ENCODE measurements around the gene BCAN. TPM values are rescaled to one million over a fixed set of nuclear protein-coding genes. Genes with fewer than 3 reads are reported as not detected.

BCAN gene
- total and polyA plus RNA-seq, 2 of the 8 experiments (the other 6 are each of a cell fraction or from before 2014, with no cell fraction given), result 4.5 to 24.0 TPM

DNA sequence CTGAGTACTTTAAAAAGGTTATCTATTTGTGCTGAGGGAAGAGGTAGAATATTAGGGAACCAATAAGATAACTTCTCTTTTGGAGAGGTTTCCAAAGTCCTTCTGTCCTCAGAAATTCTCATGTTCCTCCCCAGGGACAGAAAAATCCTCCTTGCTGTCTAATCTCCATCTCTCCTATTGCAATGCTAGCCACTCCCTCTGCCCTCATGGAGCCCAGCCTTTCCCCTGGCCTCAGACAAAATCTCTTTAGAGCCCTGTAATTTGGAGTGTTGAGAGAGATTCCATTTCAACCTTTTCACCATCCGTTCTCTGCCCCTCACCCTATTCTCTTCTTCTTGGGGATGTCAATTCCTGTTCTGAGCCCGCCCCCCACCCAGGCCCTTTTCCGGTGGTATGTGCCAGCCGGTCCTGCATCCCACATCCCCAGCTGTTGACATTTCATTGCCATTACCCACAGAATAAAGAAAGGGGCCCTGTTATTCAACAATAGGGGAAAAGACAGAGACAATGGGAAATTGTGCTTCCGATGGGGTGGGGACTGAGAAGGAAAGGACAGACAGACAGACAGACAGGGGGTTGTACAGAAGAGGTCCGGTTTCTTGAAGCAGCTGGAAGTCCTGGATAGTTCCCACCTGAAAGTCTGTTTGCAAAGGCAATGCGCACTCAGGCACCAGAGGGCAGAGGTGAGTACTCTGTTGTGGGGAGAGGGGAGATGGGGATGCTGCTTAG, 22.9 kb upstream of the BCAN start, which contains the start of gene HAPLN2:
Gene HAPLN2, plus strand, starts transcription at position 563 of the 729 bp plus-strand sequence. CDS start 4,076 bp downstream, outside the sequence.
- CTCF ChIA-PET (ENCODE audit: partially characterized antibody), result interaction anchor here (0.7 to 43.0 kb wide), 27 partner anchors 9 to 469 kb away, joined by 3 to 868 read pairs (median 6); partner anchors contain the start of genes BCAN, CRABP2, GPATCH4 and METTL25B
- POLR2A ChIA-PET (ENCODE audit: partially characterized antibody), result interaction anchor here (0.6 to 2.6 kb wide), 15 partner anchors 8 to 500 kb away, joined by 3 to 11 read pairs (median 4); partner anchors contain the start of genes NAXE and NES
- peak; percentile 69 for FAIRE-seq
- TF ChIP-seq RFX5 (IDR thresholded peaks at IDR 0.05; ENCODE audit: borderline replicate concordance, low read depth, low read length) (no peak), E2F6 (IDR thresholded peaks at IDR 0.05) (no peak), JUN (IDR thresholded peaks at IDR 0.05; ENCODE audit: low read depth, low read length) (no peak), BACH1 (IDR thresholded peaks at IDR 0.05; ENCODE audit: low read length) (no peak), SIN3A (conservative IDR thresholded peaks at IDR 0.05 in 1 of 2, IDR thresholded peaks at IDR 0.05 in 1 of 2; ENCODE audit: low read depth in 1 of 2, low read length in 2 of 2) (no peak), SIX5 (IDR thresholded peaks at IDR 0.05; ENCODE audit: low read depth, low read length) (no peak), FOSL1 (IDR thresholded peaks at IDR 0.05; ENCODE audit: insufficient read depth, low read depth, low read length) (no peak)
- TF ChIP-seq, protein P1, sequence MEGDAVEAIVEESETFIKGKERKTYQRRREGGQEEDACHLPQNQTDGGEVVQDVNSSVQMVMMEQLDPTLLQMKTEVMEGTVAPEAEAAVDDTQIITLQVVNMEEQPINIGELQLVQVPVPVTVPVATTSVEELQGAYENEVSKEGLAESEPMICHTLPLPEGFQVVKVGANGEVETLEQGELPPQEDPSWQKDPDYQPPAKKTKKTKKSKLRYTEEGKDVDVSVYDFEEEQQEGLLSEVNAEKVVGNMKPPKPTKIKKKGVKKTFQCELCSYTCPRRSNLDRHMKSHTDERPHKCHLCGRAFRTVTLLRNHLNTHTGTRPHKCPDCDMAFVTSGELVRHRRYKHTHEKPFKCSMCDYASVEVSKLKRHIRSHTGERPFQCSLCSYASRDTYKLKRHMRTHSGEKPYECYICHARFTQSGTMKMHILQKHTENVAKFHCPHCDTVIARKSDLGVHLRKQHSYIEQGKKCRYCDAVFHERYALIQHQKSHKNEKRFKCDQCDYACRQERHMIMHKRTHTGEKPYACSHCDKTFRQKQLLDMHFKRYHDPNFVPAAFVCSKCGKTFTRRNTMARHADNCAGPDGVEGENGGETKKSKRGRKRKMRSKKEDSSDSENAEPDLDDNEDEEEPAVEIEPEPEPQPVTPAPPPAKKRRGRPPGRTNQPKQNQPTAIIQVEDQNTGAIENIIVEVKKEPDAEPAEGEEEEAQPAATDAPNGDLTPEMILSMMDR (IDR thresholded peaks at IDR 0.05; ENCODE audit: control extremely low read depth in 1 of 3, insufficient read depth in 1 of 3, low read depth in 1 of 3, low read length in 3 of 3), result peak; percentile 72 to 94 (median 92)

More for the DNA sequence above, 22.9 kb upstream of the BCAN start, which contains the start of gene HAPLN2:
- Histone ChIP-seq H3K27ac (ENCODE audit: low read depth, low read length) (no peak within 1 kb of the TSS), H4K91ac (replicated peaks; ENCODE audit: insufficient read length, low read length) (no peak within 1 kb of the TSS), H2BK15ac (ENCODE audit: low read length) (no peak within 1 kb of the TSS), H3K9ac (replicated peaks in 1 of 4; ENCODE audit: extremely low read depth in 1 of 4, low read depth in 3 of 4, low read length in 3 of 4) (no peak within 1 kb of the TSS), H3K4me2 (ENCODE audit: insufficient read depth in 1 of 2, low read depth in 2 of 2, low read length in 2 of 2) (peak within 1 kb of the TSS; percentile 26 to 48; a peak in 3 of 4 replicates), H4K20me1 (replicated peaks in 1 of 2; ENCODE audit: control insufficient read depth in 1 of 2, insufficient read depth in 2 of 2, low read length in 2 of 2) (no peaks in the 10 kb centered on the region), H3K23me2 (ENCODE audit: low read depth, low read length) (peaks cover 4% of the 10 kb centered on the region; the same call in 1 of the 2 replicates), H3K4me3 (ENCODE audit: extremely low read depth in 1 of 4, insufficient read depth in 2 of 4, low read depth in 3 of 4, low read length in 4 of 4) (peak within 1 kb of the TSS in 1 of 4 experiments; percentile 32; a peak in 2 of 8 replicates), H3K36me3 (ENCODE audit: control insufficient read depth in 2 of 4, insufficient read depth in 4 of 4, low read length in 3 of 4) (no peaks in the 10 kb centered on the region), H2AFZ (ENCODE audit: low read length) (no peak within 1 kb of the TSS), H3K9me3 (ENCODE audit: insufficient read depth in 2 of 2, low read depth in 1 of 2, low read length in 1 of 2) (no peaks in the 10 kb centered on the region), H2BK120ac (replicated peaks; ENCODE audit: low read depth, low read length) (no peak within 1 kb of the TSS), H2BK12ac (ENCODE audit: low read depth, low read length) (no peak within 1 kb of the TSS), H3K18ac (ENCODE audit: extremely low read depth, low read length) (no peak within 1 kb of the TSS), H3K23ac (ENCODE audit: insufficient read length) (no peak within 1 kb of the TSS), H3K27me3 (replicated peaks in 1 of 4; ENCODE audit: control insufficient read depth in 3 of 4, extremely low read depth in 1 of 4, insufficient read depth in 3 of 4, low read length in 3 of 4) (peaks cover 14 to 34% (median 27%) of the 10 kb centered on the region in 4 experiments), H3K14ac (ENCODE audit: insufficient read length) (no peak within 1 kb of the TSS), H3K56ac (replicated peaks; ENCODE audit: insufficient read length, low read depth, low read length) (no peak within 1 kb of the TSS), H3K79me2 (ENCODE audit: control insufficient read depth in 1 of 2, insufficient read depth in 2 of 2, low read length in 2 of 2) (no peaks in the 10 kb centered on the region), H4K8ac (ENCODE audit: extremely low read depth, insufficient read depth, low read length) (no peak within 1 kb of the TSS), H3K79me1 (ENCODE audit: low read depth, low read length) (no peaks in the 10 kb centered on the region), H3K4ac (replicated peaks; ENCODE audit: insufficient read length, low read depth, low read length) (no peak within 1 kb of the TSS), H2AK5ac (ENCODE audit: low read depth, low read length) (no peak within 1 kb of the TSS), H3K4me1 (replicated peaks in 1 of 4; ENCODE audit: control insufficient read depth in 3 of 4, insufficient read depth in 4 of 4, low read length in 3 of 4) (no peaks in the 10 kb centered on the region; a peak in 2 of 7 replicates), H2BK20ac (ENCODE audit: low read length) (no peak within 1 kb of the TSS), H2BK5ac (ENCODE audit: low read depth, low read length) (no peak within 1 kb of the TSS), H4K5ac (ENCODE audit: insufficient read length, low read depth, low read length) (no peak within 1 kb of the TSS)
- WGBS, 2 experiments (ENCODE audit: extremely low coverage in 1 of 2, insufficient coverage in 1 of 2, insufficient read length in 1 of 2, insufficient replicate concordance in 2 of 2, low coverage in 1 of 2, low lambda C conversion rate in 2 of 2, missing lambda C conversion rate in 1 of 2), result 8% methylated on average over 4 of the region's 7 CpGs; no CpG with 5 or more reads in 1 of the 2 experiments
- DNase-seq (ENCODE audit: low read depth in 1 of 2, low spot score in 2 of 2), result peak in 1 of 2 experiments; percentile 84

Measured in H1 (cell line).